Measurements from ENCODE around the gene ATG7.
"Not testable (repeated sequence)": the region's sequence is repeated elsewhere in the genome, so short reads cannot be mapped to it uniquely, and the experiment has no call there.

Gene ATG7

GRCh38 chr3:11511606-11512005 is 239.4 kb downstream of the ATG7 start:
- H3K27ac ChIP-seq (ENCODE audit: extremely low read depth, low read depth, low read length); CTCF ChIA-PET; H3K36me3 ChIP-seq (ENCODE audit: control insufficient read depth in 2 of 2, insufficient read depth in 1 of 2, low read length in 2 of 2); H3K4me3 ChIP-seq (ENCODE audit: low read depth, low read length); H3K9me3 ChIP-seq (ENCODE audit: control insufficient read depth, insufficient read depth, low read depth, low read length); POLR2A ChIA-PET: not testable (repeated sequence)
- H3K4me1 ChIP-seq (ENCODE audit: control insufficient read depth, insufficient read depth, low read length): peaks cover 26% of the 10 kb centered on the region
- peak; percentile 69 for TF ChIP-seq ZNF157 (tag by site-specific recombination; IDR thresholded peaks at IDR 0.05)

GRCh38 chr3:11513125-11513816 is 241.1 kb downstream of the ATG7 start:
- CTCF ChIA-PET; H3K27ac ChIP-seq (ENCODE audit: extremely low read depth, low read depth, low read length): not testable (repeated sequence)
- peaks cover 22% of the 10 kb centered on the region for H3K4me1 ChIP-seq (ENCODE audit: control insufficient read depth, insufficient read depth, low read length)

GRCh38 chr3:11513817-11514135 is 241.6 kb downstream of the ATG7 start:
- Histone ChIP-seq H3K9me3 (ENCODE audit: control insufficient read depth, insufficient read depth, low read depth, low read length) (no peaks in the 10 kb centered on the region), H3K36me3 (ENCODE audit: control insufficient read depth in 2 of 2, insufficient read depth in 1 of 2, low read length in 2 of 2) (no peaks in the 10 kb centered on the region), H3K27ac (ENCODE audit: extremely low read depth, low read depth, low read length) (no peak overlapping the region), H3K4me3 (ENCODE audit: low read depth, low read length) (no peak overlapping the region), H3K4me1 (ENCODE audit: control insufficient read depth, insufficient read depth, low read length) (peaks cover 17% of the 10 kb centered on the region)
- TF ChIP-seq ZNF366 (tag by site-specific recombination; conservative IDR thresholded peaks at IDR 0.05) (no peak), ZNF600 (tag by site-specific recombination; IDR thresholded peaks at IDR 0.05) (no peak), KLF9 (tag by site-specific recombination; IDR thresholded peaks at IDR 0.05; ENCODE audit: low read depth) (no peak)
- ChIA-PET CTCF (no interaction called here), POLR2A (no interaction called here)

More at GRCh38 chr3:11513125-11513816, 241.1 kb downstream of the ATG7 start:
- H3K36me3 ChIP-seq (ENCODE audit: control insufficient read depth in 2 of 2, insufficient read depth in 1 of 2, low read length in 2 of 2); H3K9me3 ChIP-seq (ENCODE audit: control insufficient read depth, insufficient read depth, low read depth, low read length); POLR2A ChIA-PET; H3K4me3 ChIP-seq (ENCODE audit: low read depth, low read length): not testable (repeated sequence)

GRCh38 chr3:11514191-11514821 is 242.1 kb downstream of the ATG7 start:
- CTCF ChIA-PET: no interaction called here

More at GRCh38 chr3:11514191-11514821, 242.1 kb downstream of the ATG7 start:
- Histone ChIP-seq H3K36me3 (ENCODE audit: control insufficient read depth in 2 of 2, insufficient read depth in 1 of 2, low read length in 2 of 2) (no peaks in the 10 kb centered on the region), H3K9me3 (ENCODE audit: control insufficient read depth, insufficient read depth, low read depth, low read length) (no peaks in the 10 kb centered on the region), H3K27ac (ENCODE audit: extremely low read depth, low read depth, low read length) (no peak overlapping the region), H3K4me3 (ENCODE audit: low read depth, low read length) (no peak overlapping the region), H3K4me1 (ENCODE audit: control insufficient read depth, insufficient read depth, low read length) (peaks cover 16% of the 10 kb centered on the region)
- POLR2A ChIA-PET: interaction anchor here (0.5 to 0.7 kb wide), 2 partner anchors 203 to 529 kb away, joined by 4 to 8 read pairs; no protein-coding TSS in a partner anchor
- TF ChIP-seq PRDM10 (tag by site-specific recombination; IDR thresholded peaks at IDR 0.05) (0 out of 2 replicates have a peak, but pooled peaks have one; percentile 26), ZNF248 (tag by site-specific recombination; IDR thresholded peaks at IDR 0.05) (no peak), IKZF3 (tag by site-specific recombination; IDR thresholded peaks at IDR 0.05) (0 out of 2 replicates have a peak, but pooled peaks have one; percentile 21), FEZF1 (tag by site-specific recombination; IDR thresholded peaks at IDR 0.05) (no peak), CTCF (tag by site-specific recombination; IDR thresholded peaks at IDR 0.05) (peak; percentile 49; the same call in 1 of the 2 replicates), SP7 (tag by site-specific recombination; IDR thresholded peaks at IDR 0.05) (peak; percentile 68), ZNF112 (tag by site-specific recombination; IDR thresholded peaks at IDR 0.05) (no peak), ZNF280D (tag by site-specific recombination; IDR thresholded peaks at IDR 0.05) (no peak)
